SK-N-MC (cell line): ENCODE data around the gene DMRT1.

Experiments
- EZH2 ChIP-seq: fragments of 200-600 bp; sonication (generic); IDR thresholded peaks from one replicate; pipeline ENCODE4 v1.6.1; 2017; ENCODE audit warnings: antibody characterized with exemption
- FOXP2 ChIP-seq: optimal IDR thresholded peaks from 2 replicates; pipeline ENCODE3; 2011; ENCODE audit warnings: mild to moderate bottlenecking, moderate library complexity; ENCODE audit not compliant: insufficient read depth; ENCODE audit errors: extremely low read length, control extremely low read depth
- POLR2AphosphoS5 ChIP-seq: IDR thresholded peaks from 2 replicates; pipeline ENCODE4 v1.6.1; 2012; ENCODE audit warnings: mild to moderate bottlenecking, low read depth, low read length, borderline replicate concordance

DNA sequence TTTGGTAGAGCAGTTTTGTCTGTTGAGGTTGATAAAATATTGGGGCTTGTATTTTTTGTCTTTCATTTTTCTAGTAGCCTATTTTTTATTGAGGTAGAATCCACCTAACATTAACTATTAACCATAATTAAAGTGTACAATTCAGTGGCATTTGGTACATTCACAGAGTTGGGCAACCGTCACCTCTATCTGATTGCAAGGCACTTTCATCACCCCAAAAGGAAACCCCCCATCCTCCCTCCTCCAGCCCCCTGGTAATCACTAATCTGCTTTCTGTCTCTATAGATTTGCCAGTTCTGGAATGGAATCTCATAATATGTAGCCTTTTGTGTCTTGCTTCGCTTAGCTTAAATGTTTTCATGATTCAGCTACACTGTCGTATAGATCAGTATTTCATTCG is 79.4 kb downstream of the DMRT1 start:
- no peak for TF ChIP-seq EZH2
- no peak for TF ChIP-seq POLR2AphosphoS5
- no peak for TF ChIP-seq FOXP2
